ENCODE measurements around the gene F2R. TPM values are rescaled to one million over a fixed set of nuclear protein-coding genes. Genes with fewer than 3 reads are reported as not detected.
"Not testable (repeated sequence)": the region's sequence is repeated elsewhere in the genome, so short reads cannot be mapped to it uniquely, and the experiment has no call there.

Gene F2R
- total RNA-seq, 1 donor from 2014 or later, result 2.9 TPM

GRCh38 chr5:76736679-76737556 lies 21.0 kb downstream of the F2R start:
- DNase-seq, result no peak
- Mint-ChIP-seq H3K27me3 (no peaks in the 10 kb centered on the region), H3K9me3 (no peaks in the 10 kb centered on the region), H3K36me3 (ENCODE audit: low read depth) (peaks cover 4% of the 10 kb centered on the region), H3K4me1 (peaks cover 29% of the 10 kb centered on the region), H3K4me3 (peak overlapping the region; percentile 17), H3K27ac (peak overlapping the region; percentile 46)
- intact Hi-C loops (cut with micrococcal nuclease), result loop anchor here (5.0 kb wide), 1 partner anchor 470 kb away; no protein-coding TSS in a partner anchor

- peak overlapping the region; percentile 91 for H3K27ac Mint-ChIP-seq
- peaks cover 29% of the 10 kb centered on the region for H3K4me1 Mint-ChIP-seq
- DNase-seq, result no peak
- no peaks in the 10 kb centered on the region for H3K27me3 Mint-ChIP-seq
- H3K36me3 Mint-ChIP-seq (ENCODE audit: low read depth), result peaks cover 3% of the 10 kb centered on the region
- intact Hi-C loops (cut with micrococcal nuclease), result loop anchor here (2.0 to 5.0 kb wide), 4 partner anchors 37 to 471 kb away; partner anchors contain the start of gene IQGAP2
- no peaks in the 10 kb centered on the region for H3K9me3 Mint-ChIP-seq
- no peak overlapping the region for H3K4me3 Mint-ChIP-seq
Observed at GRCh38 chr5:76737846-76738245, 21.9 kb downstream of the F2R start.

DNA sequence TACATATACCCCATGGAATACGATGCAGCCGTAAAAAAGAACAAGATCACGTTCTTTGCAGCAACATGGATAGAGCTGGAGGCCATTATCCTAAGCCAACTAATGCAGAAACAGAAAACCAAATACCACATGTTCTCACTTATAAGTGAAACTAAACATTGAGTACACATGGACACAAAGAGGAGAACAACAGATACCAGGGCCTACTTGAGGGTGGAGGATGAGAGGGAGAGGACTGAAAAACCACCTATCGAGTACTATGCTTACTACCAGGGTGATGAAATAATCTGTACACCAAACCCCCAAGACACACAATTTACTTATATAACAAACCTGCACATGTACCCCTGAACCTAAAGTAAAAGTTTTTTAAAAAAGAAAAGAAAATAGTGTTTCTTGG lies 25.6 kb downstream of the F2R start:
- H3K36me3 Mint-ChIP-seq (ENCODE audit: low read depth); DNase-seq; intact Hi-C loops (cut with micrococcal nuclease); H3K4me3 Mint-ChIP-seq; H3K27me3 Mint-ChIP-seq; H3K9me3 Mint-ChIP-seq; H3K27ac Mint-ChIP-seq: not testable (repeated sequence)
- peaks cover 20% of the 10 kb centered on the region for H3K4me1 Mint-ChIP-seq

GRCh38 chr5:76742583-76742982 lies 26.7 kb downstream of the F2R start:
- no peak overlapping the region for H3K27ac Mint-ChIP-seq
- no peaks in the 10 kb centered on the region for H3K9me3 Mint-ChIP-seq
- H3K4me3 Mint-ChIP-seq, result no peak overlapping the region
- peaks cover 15% of the 10 kb centered on the region for H3K4me1 Mint-ChIP-seq
- no peak for DNase-seq
- no peaks in the 10 kb centered on the region for H3K27me3 Mint-ChIP-seq
- no peaks in the 10 kb centered on the region for H3K36me3 Mint-ChIP-seq (ENCODE audit: low read depth)
- intact Hi-C loops (cut with micrococcal nuclease), result no loop called here

DNA sequence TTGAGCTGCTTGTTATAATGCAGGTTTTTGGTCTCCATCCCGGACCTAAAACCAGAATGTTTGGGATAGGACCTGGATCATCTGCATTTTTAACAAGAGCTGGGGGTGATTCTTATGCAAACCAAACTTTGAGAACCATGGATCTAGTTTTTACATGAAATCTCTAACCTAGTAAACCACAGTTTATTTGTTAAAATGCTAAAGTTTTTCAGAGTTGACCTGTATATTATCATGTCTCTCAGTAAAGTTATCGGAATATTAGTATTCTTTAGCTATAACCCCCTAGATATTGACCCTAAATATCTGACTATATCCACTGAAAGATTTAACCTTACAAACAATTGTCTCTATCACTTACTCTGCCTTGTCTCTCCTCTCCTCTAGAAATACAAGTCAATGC lies 28.7 kb downstream of the F2R start:
- H3K27ac Mint-ChIP-seq, result no peak overlapping the region
- no peaks in the 10 kb centered on the region for H3K9me3 Mint-ChIP-seq
- intact Hi-C loops (cut with micrococcal nuclease), result no loop called here
- no peak for DNase-seq
- no peak overlapping the region for H3K4me3 Mint-ChIP-seq
- peaks cover 2% of the 10 kb centered on the region for H3K27me3 Mint-ChIP-seq
- H3K4me1 Mint-ChIP-seq, result peaks cover 6% of the 10 kb centered on the region
- H3K36me3 Mint-ChIP-seq (ENCODE audit: low read depth), result no peaks in the 10 kb centered on the region

GRCh38 chr5:76745670-76746069 lies 29.7 kb downstream of the F2R start:
- H3K27me3 Mint-ChIP-seq, result peaks cover 7% of the 10 kb centered on the region
- H3K4me1 Mint-ChIP-seq, result peaks cover 6% of the 10 kb centered on the region
- H3K27ac Mint-ChIP-seq, result no peak overlapping the region
- intact Hi-C loops (cut with micrococcal nuclease), result no loop called here
- H3K36me3 Mint-ChIP-seq (ENCODE audit: low read depth), result no peaks in the 10 kb centered on the region
- no peak for DNase-seq
- H3K4me3 Mint-ChIP-seq, result no peak overlapping the region
- no peaks in the 10 kb centered on the region for H3K9me3 Mint-ChIP-seq

DNA sequence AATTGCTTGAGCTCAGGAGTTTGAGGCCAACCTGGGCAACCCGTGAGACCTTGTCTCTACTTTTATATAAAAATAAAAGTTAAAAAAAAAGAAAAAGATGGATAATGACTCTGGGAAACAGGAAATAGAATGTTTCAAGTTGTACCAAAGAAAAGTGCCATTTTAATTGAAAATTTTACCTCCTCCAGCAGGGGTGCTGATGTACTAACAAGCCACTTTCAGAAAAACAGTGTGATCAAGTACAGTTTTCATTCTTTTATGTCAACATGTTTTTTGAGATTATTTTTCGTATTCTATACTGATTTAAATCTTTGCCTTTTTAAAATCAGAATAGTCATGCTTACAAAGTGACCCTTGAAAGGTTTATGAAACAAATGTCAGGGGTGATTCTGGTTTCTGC lies 30.8 kb downstream of the F2R start:
- intact Hi-C loops (cut with micrococcal nuclease), result no loop called here
- peaks cover 2% of the 10 kb centered on the region for H3K4me1 Mint-ChIP-seq

GRCh38 chr5:76747706-76748105 lies 31.8 kb downstream of the F2R start:
- DNase-seq, result no peak
- Mint-ChIP-seq H3K27ac (no peak overlapping the region), H3K9me3 (no peaks in the 10 kb centered on the region), H3K4me1 (peaks cover 2% of the 10 kb centered on the region), H3K36me3 (ENCODE audit: low read depth) (no peaks in the 10 kb centered on the region), H3K4me3 (no peak overlapping the region), H3K27me3 (peaks cover 13% of the 10 kb centered on the region)
- intact Hi-C loops (cut with micrococcal nuclease), result no loop called here

More for the DNA sequence above, 30.8 kb downstream of the F2R start:
- Mint-ChIP-seq H3K4me3 (no peak overlapping the region), H3K9me3 (no peaks in the 10 kb centered on the region), H3K27ac (no peak overlapping the region), H3K27me3 (peaks cover 11% of the 10 kb centered on the region), H3K36me3 (ENCODE audit: low read depth) (no peaks in the 10 kb centered on the region)
- DNase-seq, result no peak

GRCh38 chr5:76751291-76751690 lies 35.4 kb downstream of the F2R start:
- no peaks in the 10 kb centered on the region for H3K9me3 Mint-ChIP-seq
- no peak overlapping the region for H3K27ac Mint-ChIP-seq
- peaks cover 17% of the 10 kb centered on the region for H3K27me3 Mint-ChIP-seq
- DNase-seq, result no peak
- H3K36me3 Mint-ChIP-seq (ENCODE audit: low read depth), result no peaks in the 10 kb centered on the region
- intact Hi-C loops (cut with micrococcal nuclease), result no loop called here
- H3K4me3 Mint-ChIP-seq, result no peak overlapping the region
- peaks cover 2% of the 10 kb centered on the region for H3K4me1 Mint-ChIP-seq

DNA sequence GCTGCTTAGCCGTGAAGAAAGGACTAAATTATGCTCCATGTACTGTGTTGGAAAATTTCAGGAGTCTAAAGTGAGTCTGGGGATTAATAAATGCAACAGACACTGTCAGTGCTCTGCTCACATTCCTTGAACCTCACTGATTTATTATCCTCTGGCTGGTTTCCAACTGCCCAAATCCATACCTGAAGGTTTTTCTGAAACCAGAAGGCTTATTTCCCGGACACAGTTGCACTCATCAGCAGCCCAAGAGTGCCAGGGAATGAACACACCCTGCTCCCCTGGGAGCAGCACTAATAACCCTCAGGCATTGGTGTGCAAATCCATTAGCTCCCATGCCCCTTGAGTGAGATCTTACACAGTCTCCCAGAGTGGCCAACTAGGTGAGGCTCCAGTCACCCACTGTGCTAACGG lies 38.7 kb downstream of the F2R start:
- Mint-ChIP-seq H3K27ac (no peak overlapping the region), H3K4me3 (no peak overlapping the region), H3K27me3 (peaks cover 21% of the 10 kb centered on the region), H3K36me3 (ENCODE audit: low read depth) (no peaks in the 10 kb centered on the region), H3K9me3 (no peaks in the 10 kb centered on the region), H3K4me1 (no peaks in the 10 kb centered on the region)
- intact Hi-C loops (cut with micrococcal nuclease), result no loop called here
- no peak for DNase-seq

DNA sequence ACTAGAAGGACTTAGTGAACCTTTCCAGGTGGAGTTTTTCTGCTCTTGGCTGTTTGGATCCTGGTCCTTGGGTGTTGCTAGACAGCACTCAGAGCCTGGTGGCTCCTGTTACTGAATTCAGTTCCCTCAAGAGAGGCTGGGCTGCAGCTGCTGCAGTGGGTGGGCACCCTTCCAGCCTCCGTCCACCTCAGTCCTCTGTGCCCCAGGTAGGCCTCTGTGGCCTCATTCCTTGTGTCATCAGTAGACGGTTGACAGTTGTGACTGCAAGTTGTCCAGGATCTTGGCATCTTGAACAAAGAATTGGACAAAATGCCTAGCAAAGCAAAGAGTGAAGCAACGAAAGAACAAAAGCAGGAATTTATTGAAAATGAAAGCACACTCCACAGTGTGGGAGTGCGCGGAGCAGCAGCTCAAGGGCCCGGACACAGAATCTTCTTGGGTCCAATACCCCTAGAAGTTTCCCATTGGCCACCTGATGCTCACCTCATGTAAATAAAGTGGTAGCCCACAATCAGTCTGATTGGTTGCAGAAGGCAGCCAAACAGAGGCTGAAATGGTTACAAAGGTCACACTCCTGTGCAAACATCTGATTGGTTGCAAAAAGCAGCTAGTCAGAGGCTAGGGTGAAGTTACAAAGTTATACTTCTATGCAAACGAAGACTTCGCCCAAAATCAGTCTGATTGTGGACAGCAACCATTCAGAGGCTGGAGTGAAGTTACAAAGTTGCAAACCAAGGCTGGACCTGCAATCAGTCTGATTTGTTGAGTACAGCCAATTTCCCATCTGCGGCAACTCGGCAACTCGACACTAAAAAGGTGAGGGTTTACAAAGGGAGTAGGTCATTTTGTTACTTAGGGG lies 40.1 kb downstream of the F2R start:
- Mint-ChIP-seq H3K9me3 (no peaks in the 10 kb centered on the region), H3K27me3 (peaks cover 16% of the 10 kb centered on the region), H3K27ac (no peak overlapping the region), H3K4me1 (no peaks in the 10 kb centered on the region), H3K4me3 (no peak overlapping the region), H3K36me3 (ENCODE audit: low read depth) (no peaks in the 10 kb centered on the region)
- DNase-seq, result no peak
- intact Hi-C loops (cut with micrococcal nuclease), result no loop called here

DNA sequence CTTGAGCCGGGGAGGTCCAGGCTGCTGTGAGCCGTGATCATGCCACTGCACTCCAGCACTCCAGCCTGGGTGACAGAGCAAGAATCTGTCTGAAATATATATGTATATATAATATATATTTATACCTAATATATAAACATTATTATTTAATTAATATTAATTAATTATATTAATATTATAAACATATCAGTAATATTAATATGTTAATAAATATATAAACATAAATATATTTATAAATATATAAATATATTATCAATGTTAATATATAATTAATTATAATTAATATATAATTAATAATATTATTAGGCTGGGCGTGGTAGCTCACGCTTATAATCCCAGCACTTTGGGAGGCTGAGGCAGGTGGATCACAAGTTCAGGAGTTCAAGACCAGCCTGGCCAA lies 41.1 kb downstream of the F2R start:
- intact Hi-C loops (cut with micrococcal nuclease), result no loop called here
- Mint-ChIP-seq H3K4me1 (no peaks in the 10 kb centered on the region), H3K36me3 (ENCODE audit: low read depth) (no peaks in the 10 kb centered on the region), H3K27me3 (peaks cover 14% of the 10 kb centered on the region), H3K9me3 (no peaks in the 10 kb centered on the region), H3K27ac (no peak overlapping the region), H3K4me3 (no peak overlapping the region)
- no peak for DNase-seq

- H3K4me1 Mint-ChIP-seq; H3K4me3 Mint-ChIP-seq; intact Hi-C loops (cut with micrococcal nuclease); H3K27ac Mint-ChIP-seq; H3K36me3 Mint-ChIP-seq (ENCODE audit: low read depth); DNase-seq: not testable (repeated sequence)
- peaks cover 13% of the 10 kb centered on the region for H3K27me3 Mint-ChIP-seq
- H3K9me3 Mint-ChIP-seq, result peaks cover 11% of the 10 kb centered on the region
Observed at GRCh38 chr5:76761118-76761517, 45.2 kb downstream of the F2R start.

DNA sequence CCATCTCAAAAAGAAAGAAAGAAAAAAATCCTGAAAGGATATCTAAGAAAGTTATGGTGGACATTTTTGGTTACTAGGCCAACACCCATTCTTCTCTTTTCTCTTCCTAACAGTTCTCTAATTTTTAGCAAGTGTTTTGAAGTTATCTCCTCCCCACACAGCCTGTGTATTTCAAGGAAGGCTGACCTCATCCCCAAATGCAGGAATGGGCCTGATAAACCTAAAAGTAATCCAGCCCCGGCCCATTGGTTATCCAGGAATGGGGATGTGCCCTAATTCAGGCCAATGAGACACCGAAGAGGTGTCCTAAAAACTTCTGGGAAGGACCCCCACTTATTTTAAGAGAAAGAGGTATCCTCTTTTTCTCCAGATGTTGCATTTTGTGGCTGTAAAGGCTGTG lies 46.6 kb downstream of the F2R start:
- peaks cover 7% of the 10 kb centered on the region for H3K4me1 Mint-ChIP-seq
- H3K27ac Mint-ChIP-seq, result no peak overlapping the region
- H3K4me3 Mint-ChIP-seq, result no peak overlapping the region
- intact Hi-C loops (cut with micrococcal nuclease), result no loop called here
- peaks cover 13% of the 10 kb centered on the region for H3K27me3 Mint-ChIP-seq
- H3K9me3 Mint-ChIP-seq, result peaks cover 11% of the 10 kb centered on the region
- no peak for DNase-seq
- peaks cover 5% of the 10 kb centered on the region for H3K36me3 Mint-ChIP-seq (ENCODE audit: low read depth)
